Fibroblast of skin of back (primary cell): ENCODE data around the gene NALCN.
A peak's percentile ranks its signal among the peaks of the same experiment; 100 is the strongest.

Source experiments
- DNase-seq: peaks from one replicate; pipeline ENCODE4 v3.0.0-alpha.2; 2013

The NALCN gene

DNA sequence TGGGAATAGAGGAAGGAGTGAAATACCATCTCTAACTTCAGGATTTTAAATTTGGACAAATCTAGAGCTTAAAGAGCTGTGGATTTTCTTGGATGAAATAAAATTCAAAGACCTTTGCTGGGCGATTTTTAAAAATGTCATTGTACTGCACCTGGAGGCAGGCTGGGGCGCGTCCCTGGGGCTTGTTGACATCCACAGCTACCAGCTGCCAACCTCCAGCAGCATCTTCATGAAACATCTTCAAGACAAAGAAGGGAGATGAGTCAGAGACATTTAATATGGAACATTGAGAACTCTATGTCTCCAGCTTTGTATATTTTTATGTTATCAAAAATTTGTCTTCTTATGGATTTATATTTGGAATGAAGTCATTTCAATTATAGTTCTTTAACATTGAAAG lies 132.5 kb downstream of the NALCN start:
- DNase-seq, result no peak

DNA sequence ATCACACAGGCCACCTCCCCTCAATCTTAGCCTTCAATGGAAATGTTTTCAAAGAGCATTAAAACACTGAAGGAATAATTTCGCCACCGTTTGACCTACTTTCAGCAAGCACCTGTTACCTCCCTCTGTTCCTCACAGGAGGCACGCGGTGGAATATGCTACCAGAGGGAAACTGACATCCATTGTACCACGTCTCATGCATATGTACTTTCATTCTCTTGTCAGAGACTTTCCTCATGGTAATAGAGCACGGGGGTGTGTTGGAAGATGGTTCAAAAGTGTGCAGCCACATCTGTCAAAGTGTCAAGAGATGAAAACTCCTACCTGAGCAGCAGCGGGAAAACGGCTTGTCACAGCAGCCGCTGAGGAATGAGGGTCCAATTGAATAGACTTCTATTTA lies 143.4 kb downstream of the NALCN start:
- DNase-seq, result no peak

GRCh38 chr13:101271681-101272245 lies 144.5 kb downstream of the NALCN start:
- DNase-seq, result no peak

GRCh38 chr13:101267656-101268055 lies 148.7 kb downstream of the NALCN start:
- DNase-seq, result no peak

GRCh38 chr13:101265934-101266333 lies 150.4 kb downstream of the NALCN start:
- no peak for DNase-seq

GRCh38 chr13:101264931-101265330 lies 151.4 kb downstream of the NALCN start:
- DNase-seq, result no peak

- no peak for DNase-seq
Observed at GRCh38 chr13:101262306-101262705, 154.0 kb downstream of the NALCN start.

GRCh38 chr13:101258509-101258908 lies 157.8 kb downstream of the NALCN start:
- DNase-seq, result no peak

- peak; percentile 98 for DNase-seq
Observed at GRCh38 chr13:101258071-101258470, 158.2 kb downstream of the NALCN start.

GRCh38 chr13:101248739-101249514 lies 167.4 kb downstream of the NALCN start:
- DNase-seq, result no peak

- no peak for DNase-seq
Observed at GRCh38 chr13:101242720-101243119, 173.6 kb downstream of the NALCN start.

GRCh38 chr13:101238555-101238954 lies 177.8 kb downstream of the NALCN start:
- DNase-seq, result no peak

DNA sequence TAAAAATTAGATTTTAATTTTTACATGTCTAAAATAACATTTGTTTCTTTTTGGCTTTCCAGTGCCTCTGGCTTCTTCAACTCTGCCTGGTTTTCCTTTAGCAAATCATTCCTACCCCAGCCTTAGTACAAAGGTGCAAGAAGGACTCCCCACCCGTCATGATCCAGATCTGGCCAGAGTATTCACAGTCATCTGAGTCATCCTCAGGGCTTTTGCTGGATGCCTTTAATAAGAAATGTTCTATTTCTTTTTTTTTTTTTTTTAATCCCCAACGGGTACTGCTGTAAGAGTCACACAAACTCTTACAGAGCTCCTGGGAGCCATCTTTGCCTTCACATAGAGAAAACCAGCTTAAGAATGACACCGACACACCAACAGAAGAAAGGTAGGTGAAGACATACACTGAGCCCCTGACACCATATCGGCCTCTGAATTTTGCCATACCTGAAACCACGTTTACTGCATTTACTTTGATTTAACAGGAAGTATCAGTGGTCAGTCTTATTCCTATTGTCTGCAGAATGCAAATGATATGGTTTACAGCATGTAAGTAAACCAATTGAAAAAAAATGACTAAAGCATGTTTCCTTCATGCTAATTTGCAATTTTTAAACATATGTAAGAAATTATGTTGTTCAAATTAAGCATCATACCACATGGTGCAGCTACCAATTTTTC lies 184.4 kb downstream of the NALCN start:
- peak; percentile 45 for DNase-seq

- DNase-seq, result peak; percentile 6
Observed at GRCh38 chr13:101230271-101230890, 185.9 kb downstream of the NALCN start.

DNA sequence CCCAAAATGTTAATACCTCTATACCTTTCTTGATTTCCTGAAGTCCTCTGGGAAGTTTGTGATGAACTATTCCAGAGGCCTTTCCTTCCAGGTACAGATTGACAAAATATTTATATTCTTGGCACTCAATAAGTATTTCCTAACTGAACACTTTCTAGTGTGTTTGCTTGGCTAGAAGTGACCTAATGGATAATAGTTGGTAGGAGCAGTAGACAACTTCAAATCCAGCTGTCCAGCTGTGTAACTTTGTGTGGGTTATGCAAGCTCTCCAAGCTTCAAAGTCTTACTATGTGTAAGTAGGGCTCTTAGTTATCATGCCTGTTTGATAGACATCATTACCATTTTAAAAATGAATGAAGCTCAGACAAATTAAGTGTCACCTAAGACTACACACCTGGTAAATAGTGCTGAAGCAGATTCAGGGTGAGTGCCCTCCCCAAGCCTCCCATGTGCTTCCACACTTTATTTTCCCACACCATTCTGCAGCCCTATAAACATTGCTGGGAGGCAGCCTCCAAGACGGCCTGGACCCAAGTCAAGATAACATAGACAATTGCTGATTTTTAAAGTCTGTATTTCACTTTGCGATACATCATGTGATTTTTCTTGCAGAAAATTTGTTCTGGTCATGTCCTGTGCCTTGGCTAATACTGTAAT lies 196.6 kb downstream of the NALCN start:
- DNase-seq, result no peak

DNA sequence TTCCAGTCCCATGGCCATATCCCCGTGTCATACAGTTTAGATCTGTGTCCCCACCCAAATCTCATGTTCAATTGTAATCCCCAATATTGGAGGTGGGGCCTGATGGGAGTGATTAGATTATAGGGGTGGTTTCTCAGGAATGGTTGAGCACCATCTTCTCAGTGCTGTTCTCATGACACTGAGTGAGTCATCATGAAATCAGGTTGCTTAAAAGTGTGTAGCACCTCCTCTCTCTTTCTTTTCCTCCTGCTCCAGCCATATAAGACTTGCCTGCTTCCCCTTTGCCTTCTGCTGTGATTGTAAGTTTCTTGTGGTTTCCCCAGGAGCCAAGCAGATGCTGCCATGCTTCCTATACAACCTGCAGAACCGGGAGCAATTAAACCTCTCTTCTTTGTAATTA lies 197.8 kb downstream of the NALCN start:
- DNase-seq, result peak; percentile 25

- no peak for DNase-seq
Observed at GRCh38 chr13:101217086-101217485, 199.2 kb downstream of the NALCN start.

- peak; percentile 85 for DNase-seq
Observed at GRCh38 chr13:101211261-101211660, 205.0 kb downstream of the NALCN start.

DNA sequence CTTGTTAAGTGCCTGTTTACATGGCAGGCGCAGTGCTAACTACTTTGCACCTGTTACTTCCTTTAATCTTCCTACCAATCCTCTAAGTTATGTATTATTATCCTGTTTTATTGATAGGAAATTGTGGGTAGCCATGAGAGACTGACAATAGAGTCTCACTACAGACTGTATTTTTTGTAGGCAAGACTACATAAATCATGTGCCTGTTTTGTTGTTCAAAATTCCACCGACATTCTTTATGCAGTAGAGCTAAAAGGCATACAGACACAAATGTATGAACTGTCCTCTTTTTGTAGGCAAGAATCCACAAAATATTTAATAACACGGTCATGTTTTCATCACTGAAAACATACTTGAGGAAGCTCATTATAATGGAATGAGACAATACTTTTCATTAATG lies 205.5 kb downstream of the NALCN start:
- peak; percentile 37 for DNase-seq

DNA sequence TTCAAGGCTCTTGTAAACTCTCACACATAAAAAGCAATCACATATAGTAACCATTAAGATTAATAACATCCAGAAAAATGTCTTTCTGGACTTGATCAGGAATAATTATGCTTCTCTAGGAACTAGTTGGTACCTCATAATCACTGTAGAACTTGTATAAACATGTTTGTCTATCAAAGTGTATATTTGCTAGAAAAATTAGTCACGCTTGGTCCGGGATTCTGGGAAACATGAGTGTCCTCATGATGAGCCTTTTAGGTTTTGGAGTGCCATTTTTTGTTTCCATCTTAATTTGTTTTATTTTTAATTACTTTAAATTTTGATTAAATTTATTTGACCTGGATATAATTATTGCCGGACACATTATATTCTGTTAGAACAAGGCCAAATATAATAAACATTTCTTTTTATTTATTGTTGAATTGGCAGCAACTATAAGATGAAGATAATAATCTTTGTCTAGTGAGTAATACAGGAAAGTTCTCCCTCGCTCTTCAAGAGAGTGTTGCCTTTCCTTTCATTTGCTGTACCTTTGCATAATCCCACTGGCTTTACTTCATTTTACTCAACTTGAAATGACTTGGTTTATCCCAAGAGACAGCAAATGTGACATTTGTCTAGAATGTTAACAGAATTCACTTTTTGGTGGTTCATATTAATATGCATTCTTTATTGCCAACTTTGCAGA lies 207.0 kb downstream of the NALCN start:
- no peak for DNase-seq

GRCh38 chr13:101205408-101205807 lies 210.9 kb downstream of the NALCN start:
- DNase-seq, result no peak
